ENCODE results near the gene TBX2. TPM values are rescaled to one million over a fixed set of nuclear protein-coding genes. Genes with fewer than 3 reads are reported as not detected.

TBX2 gene
- polyA plus RNA-seq, 1 donor (not counting 4 experiments of a cell fraction or from before 2014, with no cell fraction given), result not detected

- Histone ChIP-seq H4K20me1 (ENCODE audit: control insufficient read depth, extremely low read depth, insufficient read depth, low read length) (peaks cover 6% of the 10 kb centered on the region), H3K9me1 (ENCODE audit: control insufficient read depth, extremely low read depth, insufficient read depth, low read length) (no peaks in the 10 kb centered on the region), H3K4me3 (ENCODE audit: control insufficient read depth in 2 of 3, extremely low read depth in 1 of 3, insufficient read depth in 2 of 3, low read depth in 1 of 3, low read length in 3 of 3) (no peak overlapping the region), H3K4me2 (ENCODE audit: control insufficient read depth, extremely low read depth, insufficient read depth, low read depth, low read length) (no peak overlapping the region), H2AFZ (ENCODE audit: control insufficient read depth, low read length) (no peak overlapping the region), H3K27ac (ENCODE audit: control insufficient read depth, insufficient read depth, low read length) (no peak overlapping the region), H3K27me3 (ENCODE audit: control insufficient read depth, extremely low read depth, insufficient read depth, low read length) (peaks cover 80% of the 10 kb centered on the region), H3K9ac (ENCODE audit: control insufficient read depth, extremely low read depth, insufficient read depth, low read length) (no peak overlapping the region), H3K4me1 (ENCODE audit: control insufficient read depth, extremely low read depth, insufficient read depth, low read length) (peaks cover 11% of the 10 kb centered on the region), H3K79me2 (ENCODE audit: control insufficient read depth, insufficient read depth, low read length) (no peaks in the 10 kb centered on the region), H3K36me3 (ENCODE audit: control insufficient read depth in 2 of 2, extremely low read depth in 1 of 2, insufficient read depth in 2 of 2, low read length in 2 of 2) (no peaks in the 10 kb centered on the region), H3K9me3 (ENCODE audit: control insufficient read depth, low read depth, low read length) (no peaks in the 10 kb centered on the region)
- FAIRE-seq (no peak), DNase-seq (ENCODE audit: low read depth, low spot score) (no peak)
- dilution Hi-C loops (cut with MboI; ENCODE audit: extremely low pct_ligation_motif_present, low sequenced_read_pairs), result no loop called here
- TF ChIP-seq CTCF (optimal IDR thresholded peaks at IDR 0.05 in 1 of 3, IDR thresholded peaks at IDR 0.05 in 1 of 3, conservative IDR thresholded peaks at IDR 0.05 in 1 of 3; ENCODE audit: extremely low read depth in 1 of 3, insufficient read depth in 2 of 3, low read length in 3 of 3) (no peak), EZH2 (IDR thresholded peaks at IDR 0.05; ENCODE audit: low read length) (no peak)
Observed at GRCh38 chr17:61406537-61406845, 6.8 kb downstream of the TBX2 start.

- TF ChIP-seq CTCF (optimal IDR thresholded peaks at IDR 0.05 in 1 of 3, IDR thresholded peaks at IDR 0.05 in 1 of 3, conservative IDR thresholded peaks at IDR 0.05 in 1 of 3; ENCODE audit: extremely low read depth in 1 of 3, insufficient read depth in 2 of 3, low read length in 3 of 3) (no peak), EZH2 (IDR thresholded peaks at IDR 0.05; ENCODE audit: low read length) (no peak)
- Histone ChIP-seq H2AFZ (ENCODE audit: control insufficient read depth, low read length) (no peak overlapping the region), H3K27me3 (ENCODE audit: control insufficient read depth, extremely low read depth, insufficient read depth, low read length) (peaks cover 73% of the 10 kb centered on the region), H3K36me3 (ENCODE audit: control insufficient read depth in 2 of 2, extremely low read depth in 1 of 2, insufficient read depth in 2 of 2, low read length in 2 of 2) (no peaks in the 10 kb centered on the region), H3K9ac (ENCODE audit: control insufficient read depth, extremely low read depth, insufficient read depth, low read length) (no peak overlapping the region), H3K9me3 (ENCODE audit: control insufficient read depth, low read depth, low read length) (no peaks in the 10 kb centered on the region), H3K4me2 (ENCODE audit: control insufficient read depth, extremely low read depth, insufficient read depth, low read depth, low read length) (no peak overlapping the region), H4K20me1 (ENCODE audit: control insufficient read depth, extremely low read depth, insufficient read depth, low read length) (peaks cover 6% of the 10 kb centered on the region), H3K79me2 (ENCODE audit: control insufficient read depth, insufficient read depth, low read length) (no peaks in the 10 kb centered on the region), H3K9me1 (ENCODE audit: control insufficient read depth, extremely low read depth, insufficient read depth, low read length) (no peaks in the 10 kb centered on the region), H3K4me3 (ENCODE audit: control insufficient read depth in 2 of 3, extremely low read depth in 1 of 3, insufficient read depth in 2 of 3, low read depth in 1 of 3, low read length in 3 of 3) (no peak overlapping the region), H3K4me1 (ENCODE audit: control insufficient read depth, extremely low read depth, insufficient read depth, low read length) (peaks cover 11% of the 10 kb centered on the region), H3K27ac (ENCODE audit: control insufficient read depth, insufficient read depth, low read length) (no peak overlapping the region)
- dilution Hi-C loops (cut with MboI; ENCODE audit: extremely low pct_ligation_motif_present, low sequenced_read_pairs), result no loop called here
- DNase-seq (ENCODE audit: low read depth, low spot score) (no peak), FAIRE-seq (no peak)
Observed at GRCh38 chr17:61406971-61407911, 7.6 kb downstream of the TBX2 start.

Measured in keratinocyte (primary cell).